Heart left ventricle (tissue), 16 donors: Measurements from ENCODE around the gene CNNM4. TPM values are rescaled to one million over a fixed set of nuclear protein-coding genes. Genes with fewer than 3 reads are reported as not detected.

Experiments used
- ATAC-seq, 4 donors: fragments of 200-7000 bp; cut with Tn5 transposase; one replicate each; pipeline ENCODE4 v1.9.1; 2020 to 2022; ENCODE audit warnings: moderate library complexity in 4 of 4, mild to moderate bottlenecking in 3 of 4, moderate number of reproducible peaks in 1 of 4
- DNase-seq, 5 donors: peaks; one replicate each; pipeline ENCODE4 v3.0.0-alpha.2; 2020
- H3K27ac ChIP-seq, 12 donors: fragments of 200-600 bp; sonication (generic) in 4 of 12; one replicate each; pipeline versions ENCODE4 v1.5.0 to v1.8.0; 2016 to 2022; ENCODE audit warnings: mild to moderate bottlenecking in 2 of 12
- H3K27me3 ChIP-seq, 9 donors: fragments of 200-600 bp; sonication (generic) in 2 of 9; one replicate each; pipeline versions ENCODE4 v1.5.1 to v1.8.0; 2016 to 2022; ENCODE audit warnings: mild to moderate bottlenecking in 3 of 9
- H3K36me3 ChIP-seq, 9 donors: fragments of 200-600 bp; sonication (generic) in 2 of 9; one replicate each; pipeline versions ENCODE4 v1.5.0 to v1.8.0; 2018 to 2022; ENCODE audit warnings: mild to moderate bottlenecking in 2 of 9
- H3K4me1 ChIP-seq, 12 donors: fragments of 200-600 bp; sonication (generic) in 4 of 12; one replicate each; pipeline versions ENCODE4 v1.5.0 to v1.8.0; 2016 to 2022; ENCODE audit warnings: mild to moderate bottlenecking in 3 of 12
- H3K4me3 ChIP-seq, 12 donors: fragments of 200-600 bp; sonication (generic) in 4 of 12; one replicate each; pipeline versions ENCODE4 v1.5.0 to v1.8.0; 2017 to 2022; ENCODE audit warnings: mild to moderate bottlenecking in 9 of 12, moderate library complexity in 4 of 12
- H3K9me3 ChIP-seq, 12 donors: fragments of 200-600 bp; sonication (generic) in 4 of 12; one replicate each; pipeline versions ENCODE4 v1.5.0 to v1.8.0; 2016 to 2022; ENCODE audit warnings: mild to moderate bottlenecking in 1 of 12
- POLR2A ChIP-seq, 2 donors: fragments of 450-650 bp; IDR thresholded peaks; one replicate each; pipeline ENCODE4 v1.6.1; 2017; ENCODE audit warnings: antibody characterized with exemption in 2 of 2, mild to moderate bottlenecking in 2 of 2, moderate library complexity in 2 of 2
- WGBS, 4 donors: extraction: QIAGEN DNeasy Blood & Tissue Kit in 2 of 4; methylation state at CpG; one replicate each; pipeline versions ENCODE4 v1.1.5 to v1.1.7; 2013 to 2018; 5-methylcytosine and 5-hydroxymethylcytosine counted together
- intact Hi-C, 10 donors: fragments of 100-400 bp; cut with DNase I; formaldehyde crosslinking; loops; one replicate each; pipeline versions ENCODE4 v1.11.1 to v1.14.2; 2022
- polyA plus RNA-seq, 2 donors: library from polyadenylated mRNA; stranded (reverse); fragments of 200-250 nt; gene quantifications; one replicate each; pipeline ENCODE4 v1.2.3, GENCODE V29; 2013
- total RNA-seq, 9 donors: library from RNA; depleted of rRNA in 2 of 9; stranded (reverse); fragments of >200 nt in 2 of 9; fragmentation: NEBNext Ultra II Directional in 3 of 9; extraction: Animal tissue kit (Norgen Biotek cat#: 25700) in 3 of 9; gene quantifications; one replicate each; pipeline versions ENCODE4 v1.1.0 to v1.2.4, GENCODE V29; 2016 to 2023
- TF ChIP-seq, protein P1 (sequence below), 12 donors: fragments of 200-600 bp; sonication (generic) in 4 of 12; IDR thresholded peaks; one replicate each; pipeline versions ENCODE4 v1.5.0 to v1.8.0; 2018 to 2022; ENCODE audit warnings: antibody characterized with exemption in 12 of 12, mild to moderate bottlenecking in 5 of 12
- donor health status: ischemic (EF 13 %, LVEDD 7.1; RV severe dilation, severe dysfunction).
- donor health status: healthy with polysubstance abuse.
- donor health status: DM: no; HTN: yes; CAD: no.
- donor health status: DM: no; HTN: no; CAD: no.
- donor health status: ischemic (EF 25% LVEDD 6.9; RV normal size, moderate dysfunction).
- donor health status: ischemic (EF 25% LVEDD 5.7; RV mildly dilated, moderate dysfunction).
- donor health status: healthy.
- donor health status: DM: yes; HTN: yes; CAD: no.
- donor health status: ischemic (EF 35%, LVEDD 5.7; RV mildly dilated, moderate dysfunction).
- donor health status: nonischemic (EF 11% LVEDD 7.7; RV severe dilation, severe dysfunction).
- donor health status: DM: yes; HTN: yes; CAD: no.
- donor health status: PGD.
- donor health status: ischemic (EF 29% LVEDD 5.4; RV normal size, mild dysfunction).
- donor health status: nonischemic (EF 23%, LVEDD 6.1; RV moderate dilation, normal function).

Gene CNNM4
- total and polyA plus RNA-seq, 11 donors: 11.3 to 47.7 (median 27.7) TPM

DNA sequence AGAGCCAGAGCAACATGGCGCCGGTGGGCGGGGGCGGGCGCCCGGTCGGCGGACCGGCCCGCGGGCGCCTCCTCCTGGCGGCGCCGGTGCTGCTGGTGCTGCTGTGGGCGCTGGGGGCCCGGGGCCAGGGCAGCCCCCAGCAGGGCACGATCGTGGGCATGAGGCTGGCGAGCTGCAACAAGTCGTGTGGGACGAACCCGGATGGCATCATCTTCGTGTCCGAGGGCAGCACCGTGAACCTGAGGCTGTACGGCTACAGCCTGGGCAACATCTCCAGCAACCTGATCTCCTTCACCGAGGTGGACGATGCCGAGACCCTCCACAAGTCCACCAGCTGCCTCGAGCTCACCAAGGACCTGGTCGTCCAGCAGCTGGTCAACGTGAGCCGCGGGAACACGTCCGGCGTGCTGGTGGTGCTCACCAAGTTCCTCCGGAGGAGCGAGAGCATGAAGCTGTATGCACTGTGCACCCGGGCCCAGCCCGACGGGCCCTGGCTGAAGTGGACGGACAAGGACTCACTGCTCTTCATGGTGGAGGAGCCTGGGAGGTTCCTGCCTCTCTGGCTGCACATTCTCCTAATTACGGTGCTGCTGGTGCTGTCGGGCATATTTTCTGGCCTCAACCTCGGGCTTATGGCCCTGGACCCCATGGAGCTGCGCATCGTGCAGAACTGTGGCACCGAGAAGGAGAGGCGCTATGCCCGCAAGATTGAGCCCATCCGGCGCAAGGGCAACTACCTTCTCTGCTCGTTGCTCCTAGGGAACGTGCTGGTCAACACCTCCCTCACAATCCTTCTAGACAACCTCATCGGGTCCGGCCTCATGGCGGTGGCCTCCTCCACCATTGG lies 507 bp downstream of the CNNM4 start:
- TF ChIP-seq, protein P1, sequence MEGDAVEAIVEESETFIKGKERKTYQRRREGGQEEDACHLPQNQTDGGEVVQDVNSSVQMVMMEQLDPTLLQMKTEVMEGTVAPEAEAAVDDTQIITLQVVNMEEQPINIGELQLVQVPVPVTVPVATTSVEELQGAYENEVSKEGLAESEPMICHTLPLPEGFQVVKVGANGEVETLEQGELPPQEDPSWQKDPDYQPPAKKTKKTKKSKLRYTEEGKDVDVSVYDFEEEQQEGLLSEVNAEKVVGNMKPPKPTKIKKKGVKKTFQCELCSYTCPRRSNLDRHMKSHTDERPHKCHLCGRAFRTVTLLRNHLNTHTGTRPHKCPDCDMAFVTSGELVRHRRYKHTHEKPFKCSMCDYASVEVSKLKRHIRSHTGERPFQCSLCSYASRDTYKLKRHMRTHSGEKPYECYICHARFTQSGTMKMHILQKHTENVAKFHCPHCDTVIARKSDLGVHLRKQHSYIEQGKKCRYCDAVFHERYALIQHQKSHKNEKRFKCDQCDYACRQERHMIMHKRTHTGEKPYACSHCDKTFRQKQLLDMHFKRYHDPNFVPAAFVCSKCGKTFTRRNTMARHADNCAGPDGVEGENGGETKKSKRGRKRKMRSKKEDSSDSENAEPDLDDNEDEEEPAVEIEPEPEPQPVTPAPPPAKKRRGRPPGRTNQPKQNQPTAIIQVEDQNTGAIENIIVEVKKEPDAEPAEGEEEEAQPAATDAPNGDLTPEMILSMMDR (IDR thresholded peaks at IDR 0.05): peak; percentile 16 to 76 (median 51)
- TF ChIP-seq POLR2A (IDR thresholded peaks at IDR 0.05): no peak
- DNase-seq: peak; percentile 29 to 77 (median 54)
- H3K4me3 ChIP-seq: peak overlapping the region; percentile 62 to 91 (median 75)
- intact Hi-C loops: loop anchor here in 7 of 10 donors (1.0 to 10.0 kb wide), 9 partner anchors 18 to 226 kb away; partner anchors contain the start of genes KANSL3 (in 3 of the 7), LMAN2L (in 2 of the 7) and ARID5A (in 1 of the 7)
- 16 to 47% (median 27%) methylated on average over 21 to 59 of the region's 59 CpGs for WGBS, 4 donors
- ATAC-seq: peak; percentile 5 to 29 (median 16)
- no peaks in the 10 kb centered on the region for H3K36me3 ChIP-seq
- peaks cover 0 to 50% (median 38%) of the 10 kb centered on the region in 12 donors for H3K4me1 ChIP-seq
- no peaks in the 10 kb centered on the region for H3K9me3 ChIP-seq
- H3K27me3 ChIP-seq: no peaks in the 10 kb centered on the region
- peak overlapping the region; percentile 33 to 89 (median 78) for H3K27ac ChIP-seq

GRCh38 chr2:96762529-96763311 lies 2.0 kb downstream of the CNNM4 start:
- H3K36me3 ChIP-seq: peaks cover 0 to 4% (median 0%) of the 10 kb centered on the region in 9 donors
- intact Hi-C loops: loop anchor here in 7 of 10 donors (5.0 to 10.0 kb wide), 5 partner anchors 40 to 228 kb away; partner anchors contain the start of genes KANSL3 (in 2 of the 7) and ARID5A (in 1 of the 7)
- H3K27ac ChIP-seq: peak overlapping the region in 6 of 12 donors; percentile 6 to 72 (median 40)
- no peaks in the 10 kb centered on the region for H3K27me3 ChIP-seq
- peaks cover 0 to 50% (median 38%) of the 10 kb centered on the region in 12 donors for H3K4me1 ChIP-seq
- 49 to 57% (median 53%) methylated on average over 15 of the region's 15 CpGs for WGBS, 4 donors
- H3K9me3 ChIP-seq: no peaks in the 10 kb centered on the region
- TF ChIP-seq, protein P1 (IDR thresholded peaks at IDR 0.05): no peak
- TF ChIP-seq POLR2A (IDR thresholded peaks at IDR 0.05): no peak
- ATAC-seq: no peak
- peak overlapping the region in 10 of 12 donors; percentile 22 to 91 (median 58) for H3K4me3 ChIP-seq
- no peak for DNase-seq

GRCh38 chr2:96763511-96764252 lies 3.0 kb downstream of the CNNM4 start:
- TF ChIP-seq, protein P1 (IDR thresholded peaks at IDR 0.05): peak in 9 of 12 donors; percentile 19 to 55 (median 43)
- no peak for TF ChIP-seq POLR2A (IDR thresholded peaks at IDR 0.05)
- no peak for DNase-seq
- WGBS, 4 donors: 28 to 51% (median 33%) methylated on average over 4 to 7 of the region's 7 CpGs
- ATAC-seq: peak in 1 of 4 donors; percentile 19
- intact Hi-C loops: loop anchor here in 7 of 10 donors (5.0 to 10.0 kb wide), 5 partner anchors 39 to 229 kb away; partner anchors contain the start of genes KANSL3 (in 2 of the 7) and ARID5A (in 1 of the 7)
- Histone ChIP-seq H3K4me3 (peak overlapping the region in 10 of 12 donors; percentile 22 to 91 (median 58)), H3K27ac (peak overlapping the region in 6 of 12 donors; percentile 6 to 72 (median 40)), H3K9me3 (no peaks in the 10 kb centered on the region), H3K27me3 (no peaks in the 10 kb centered on the region), H3K36me3 (peaks cover 0 to 4% (median 0%) of the 10 kb centered on the region in 9 donors), H3K4me1 (peaks cover 0 to 50% (median 38%) of the 10 kb centered on the region in 12 donors)
